ENCODE results near the gene CADPS.
A peak's percentile ranks its signal among the peaks of the same experiment; 100 is the strongest.

Gene CADPS

DNA sequence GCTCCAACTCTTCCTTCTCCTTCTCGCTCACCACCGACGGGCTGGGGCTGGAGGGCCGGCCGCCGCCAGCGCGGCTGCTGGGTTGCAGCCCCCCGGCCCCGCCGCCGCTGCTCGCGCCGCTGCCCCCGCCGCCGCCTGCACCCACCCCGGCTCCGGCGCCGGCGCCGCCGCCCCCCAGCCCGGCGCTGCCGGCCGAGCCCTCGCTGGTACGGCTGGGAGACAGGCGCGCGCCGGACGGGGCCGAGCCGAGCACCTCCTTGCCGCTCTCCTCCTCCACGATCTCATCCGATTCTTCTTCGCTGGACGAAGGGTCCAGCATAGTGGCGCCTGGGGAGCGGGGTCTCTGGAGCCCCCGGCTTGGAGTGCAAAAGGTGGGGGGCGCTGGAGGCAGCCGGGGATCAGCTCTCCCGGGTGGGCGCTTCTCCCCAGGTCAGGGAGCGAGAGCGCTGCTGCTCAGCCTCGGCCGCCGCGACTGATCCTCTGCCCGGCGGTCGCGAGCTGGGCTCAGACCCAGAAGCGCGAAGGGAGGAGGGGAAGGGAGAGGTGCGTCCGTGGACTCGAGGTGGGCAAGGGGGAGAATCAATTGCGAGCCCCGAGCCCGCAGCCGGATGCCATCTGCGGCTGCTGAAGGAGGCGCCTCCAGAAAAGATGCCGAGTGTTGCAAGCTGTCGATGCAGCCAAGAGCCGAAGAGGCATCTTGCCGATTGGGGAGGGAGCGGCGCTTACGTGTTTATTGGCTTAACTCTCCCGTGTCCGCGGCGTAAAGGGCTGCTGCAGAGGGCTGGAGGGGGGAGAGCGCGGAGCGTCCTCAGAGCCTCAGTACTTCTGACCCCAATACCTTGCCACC is at the start of gene CADPS:
CADPS (minus strand) TSS at position 706 of the 847 bp plus-strand sequence; CDS start at position 319, 387 bp downstream.
- DNase-seq = peak; percentile 28

GRCh38 chr3:62923066-62923465 is 47.9 kb upstream of the CADPS start:
- no peak for DNase-seq

DNA sequence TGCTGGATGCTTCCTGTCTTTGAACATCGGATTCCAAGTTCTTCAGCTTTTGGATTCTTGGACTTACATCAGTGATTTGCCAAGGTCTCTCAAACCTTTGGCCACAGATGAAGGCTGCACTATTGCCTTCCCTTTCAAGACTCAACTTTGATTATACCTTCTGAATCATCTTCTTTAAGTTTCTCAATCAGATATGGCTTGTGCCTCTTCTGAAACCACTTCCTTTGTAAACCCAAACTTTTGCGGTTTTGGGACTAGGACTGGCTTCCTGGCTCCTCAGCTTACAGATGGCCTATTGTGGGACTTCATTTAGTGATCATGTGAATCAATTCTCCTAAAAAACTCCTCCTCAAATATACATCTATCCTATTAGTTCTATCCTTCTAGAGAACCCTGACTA is 47.1 kb upstream of the CADPS start:
- DNase-seq = no peak

DNA sequence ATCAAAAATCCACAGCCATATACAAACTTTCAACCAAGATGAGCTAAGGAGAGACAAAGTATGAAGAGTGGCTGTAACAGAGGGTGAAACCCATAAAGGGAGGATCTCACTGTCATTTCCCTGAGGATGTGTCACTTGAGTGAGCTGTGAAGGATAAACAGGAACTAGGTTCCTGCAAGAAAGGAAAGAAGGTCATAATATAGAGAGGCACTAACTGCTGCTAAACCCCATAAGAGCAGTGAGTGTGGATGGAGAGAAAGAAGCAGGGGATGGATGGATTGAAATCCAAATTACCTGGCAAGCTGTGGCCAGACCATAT is 45.2 kb upstream of the CADPS start:
- no peak for DNase-seq

DNA sequence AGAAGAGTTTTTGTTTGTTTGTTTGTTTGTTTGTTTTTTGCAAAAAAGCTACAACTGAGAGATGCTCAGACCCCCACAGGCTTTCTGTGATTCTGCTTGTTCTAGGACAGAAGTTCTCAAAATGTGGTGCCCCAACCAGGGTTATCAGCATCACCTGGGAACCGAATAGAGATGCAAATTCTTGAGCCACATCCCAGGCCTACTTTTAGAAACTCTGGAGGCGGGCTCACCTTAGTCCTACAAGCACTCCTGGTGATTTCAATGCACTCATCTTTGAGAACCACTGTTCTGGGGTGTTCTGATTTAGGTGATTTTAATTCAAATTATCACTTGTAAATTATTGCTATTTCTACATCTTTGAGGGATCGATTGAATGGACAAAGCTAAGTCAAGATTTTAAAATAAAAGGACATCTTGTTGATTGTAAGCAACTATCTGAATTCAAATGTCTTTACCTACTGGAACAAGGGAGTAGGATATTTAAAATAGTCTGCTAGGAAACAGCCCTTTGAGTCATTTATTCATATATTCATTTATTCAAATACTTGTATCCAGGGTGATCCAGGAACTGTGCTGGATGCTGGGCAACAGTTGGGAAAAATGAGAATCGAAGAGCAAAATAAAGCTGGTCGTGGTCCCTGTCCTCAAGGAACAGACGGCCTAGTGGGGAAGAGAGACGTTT is 44.7 kb upstream of the CADPS start:
- no peak for DNase-seq

- no peak for DNase-seq
Observed at GRCh38 chr3:62918777-62919176, 43.6 kb upstream of the CADPS start.

- DNase-seq = no peak
Observed at GRCh38 chr3:62918131-62918530, 42.9 kb upstream of the CADPS start.

- no peak for DNase-seq
Observed at GRCh38 chr3:62911526-62911925, 36.3 kb upstream of the CADPS start.

DNA sequence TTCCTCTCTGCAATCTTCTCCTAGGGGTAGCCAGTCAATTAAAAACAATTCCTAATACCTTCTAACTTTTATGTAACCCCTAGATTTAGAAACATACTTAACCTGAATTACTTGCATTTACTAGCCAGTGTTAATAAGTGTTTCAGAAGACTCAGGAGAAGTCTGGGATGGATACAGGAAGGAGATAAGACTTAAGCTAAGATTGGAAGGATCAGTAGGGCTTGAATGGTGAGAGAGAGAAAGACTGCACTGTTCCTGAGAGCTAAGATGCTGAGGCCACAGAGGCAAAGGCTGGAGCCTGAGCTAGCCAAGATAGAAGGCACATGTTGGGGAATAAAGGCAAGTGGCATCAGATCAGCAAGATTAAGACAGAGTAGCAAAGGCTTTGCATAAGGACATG is 30.1 kb upstream of the CADPS start:
- DNase-seq = no peak

DNA sequence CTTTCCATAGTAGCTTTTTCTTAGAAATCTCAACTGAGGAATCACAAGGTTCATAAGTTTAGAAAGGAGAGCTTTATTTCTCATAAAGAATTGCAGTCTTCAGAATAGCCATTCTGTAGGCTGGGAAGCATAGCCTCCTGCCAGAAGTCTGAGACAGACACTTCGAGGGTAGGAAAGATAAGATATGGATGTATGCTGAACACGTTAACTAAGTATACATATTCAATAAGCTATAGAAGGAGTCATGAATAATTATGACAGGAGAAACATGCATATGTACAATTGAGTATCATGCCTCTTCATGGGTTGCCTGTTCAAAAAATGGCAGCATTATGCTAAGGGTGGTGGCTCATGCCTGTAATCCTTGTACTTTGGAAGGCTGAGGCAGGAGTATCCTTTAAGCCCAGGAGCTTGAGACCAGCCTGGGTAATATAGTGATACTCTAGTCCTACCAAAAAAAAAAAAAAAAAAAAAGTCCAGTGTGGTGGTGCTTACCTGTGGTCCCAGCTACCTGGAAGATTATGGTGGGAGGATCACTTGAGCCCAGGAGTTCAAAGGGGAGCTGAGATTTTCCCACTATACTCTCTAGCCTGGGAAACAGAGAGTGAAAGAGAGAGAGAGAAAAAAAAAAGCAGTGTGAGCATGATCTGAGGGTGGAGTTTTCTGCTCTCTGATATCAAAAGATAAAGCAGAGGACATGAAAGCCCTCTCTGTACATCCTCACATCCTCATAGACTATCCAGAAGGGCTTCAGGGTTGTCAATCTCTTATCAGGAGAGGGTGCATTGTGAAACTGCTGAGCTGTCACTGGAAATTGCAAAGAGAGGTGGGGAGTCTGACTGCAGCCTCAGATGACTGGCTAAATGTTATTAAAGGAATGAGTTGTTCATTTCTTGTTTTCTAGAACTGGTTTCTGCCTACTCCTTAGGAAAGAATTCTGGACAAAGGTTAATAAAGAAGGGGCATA is 23.6 kb upstream of the CADPS start:
- no peak for DNase-seq

DNA sequence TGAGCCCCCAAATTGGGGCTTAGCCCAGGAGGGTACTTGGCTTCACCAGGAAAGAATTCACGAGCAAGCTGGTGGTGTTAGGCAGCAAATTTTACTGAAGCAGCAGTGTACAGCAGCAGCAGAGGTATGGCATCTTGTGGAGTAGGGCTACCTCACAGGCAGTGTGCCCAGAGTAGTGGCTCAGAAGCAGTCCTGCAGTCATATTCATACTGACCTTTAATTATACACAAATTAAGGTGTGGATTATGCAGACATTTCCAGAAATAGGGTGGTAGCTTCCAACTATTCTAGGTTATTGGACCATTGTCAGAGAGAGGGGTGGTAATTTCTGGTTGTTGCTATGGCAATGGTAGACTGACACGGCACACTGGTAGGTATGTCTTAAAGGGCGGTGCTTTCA is 20.7 kb upstream of the CADPS start:
- DNase-seq = no peak

DNA sequence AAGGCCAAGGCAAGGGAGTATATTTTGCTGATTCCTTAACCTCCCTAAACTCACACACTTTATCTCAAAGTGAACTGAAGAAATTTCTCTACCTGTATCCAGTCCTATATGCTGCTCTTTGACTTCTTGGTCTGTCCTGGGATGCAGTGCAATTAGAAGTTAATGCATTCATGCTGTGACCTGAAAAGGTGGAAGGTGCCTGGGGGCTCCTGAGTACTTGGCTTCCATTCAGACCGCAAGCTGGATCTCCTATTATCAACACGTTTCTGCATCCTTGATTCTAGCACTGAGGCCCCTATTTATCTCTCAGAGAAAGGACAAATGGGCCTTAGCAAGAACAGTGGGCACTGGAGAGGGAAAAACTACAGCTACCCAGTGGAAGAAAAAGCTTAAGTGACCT is 17.7 kb upstream of the CADPS start:
- DNase-seq = no peak

GRCh38 chr3:62892045-62892444 is 16.8 kb upstream of the CADPS start:
- DNase-seq = no peak

DNA sequence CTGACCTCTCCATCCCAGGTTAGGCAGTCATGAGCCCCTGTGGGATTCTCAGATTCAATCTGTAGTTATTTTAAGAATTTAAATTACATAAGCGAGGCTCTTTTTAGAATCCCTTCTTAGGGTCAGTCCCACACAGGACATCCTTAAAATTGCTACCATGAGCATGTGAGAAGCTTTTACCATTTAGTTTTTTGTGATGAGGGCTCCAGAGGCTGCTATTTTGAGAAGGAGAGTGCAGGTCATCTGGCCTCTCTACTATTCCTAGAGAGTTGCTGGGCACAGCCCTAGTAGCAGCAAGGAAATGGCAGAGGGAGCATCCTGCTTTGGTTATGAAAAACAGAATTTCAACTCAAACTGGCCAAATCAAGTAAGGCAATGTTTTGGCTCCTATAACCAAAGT is 13.6 kb upstream of the CADPS start:
- DNase-seq = no peak

DNA sequence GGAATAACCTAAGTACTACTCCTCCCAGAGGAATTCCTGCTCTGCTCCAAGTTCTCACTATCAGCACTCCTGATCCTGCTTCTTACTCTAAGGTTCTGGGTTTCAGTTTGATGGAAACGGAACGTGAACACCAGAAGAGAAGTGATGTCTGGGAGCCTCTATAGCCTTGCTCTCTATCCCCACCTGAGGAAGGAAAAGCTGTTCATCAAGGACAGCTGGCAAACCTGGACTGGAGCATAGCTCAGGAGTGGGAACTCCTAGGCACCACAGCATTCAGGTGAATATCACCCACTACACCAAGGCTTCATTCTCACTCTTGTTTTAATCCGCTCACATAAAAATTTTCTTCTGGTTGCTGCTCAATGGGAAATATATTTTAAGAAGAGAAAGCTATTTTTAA is 13.0 kb upstream of the CADPS start:
- DNase-seq = peak; percentile 23

- no peak for DNase-seq
Observed at GRCh38 chr3:62885136-62885535, 9.9 kb upstream of the CADPS start.

GRCh38 chr3:62884096-62884870 is 9.1 kb upstream of the CADPS start:
- DNase-seq = peak; percentile 38

DNA sequence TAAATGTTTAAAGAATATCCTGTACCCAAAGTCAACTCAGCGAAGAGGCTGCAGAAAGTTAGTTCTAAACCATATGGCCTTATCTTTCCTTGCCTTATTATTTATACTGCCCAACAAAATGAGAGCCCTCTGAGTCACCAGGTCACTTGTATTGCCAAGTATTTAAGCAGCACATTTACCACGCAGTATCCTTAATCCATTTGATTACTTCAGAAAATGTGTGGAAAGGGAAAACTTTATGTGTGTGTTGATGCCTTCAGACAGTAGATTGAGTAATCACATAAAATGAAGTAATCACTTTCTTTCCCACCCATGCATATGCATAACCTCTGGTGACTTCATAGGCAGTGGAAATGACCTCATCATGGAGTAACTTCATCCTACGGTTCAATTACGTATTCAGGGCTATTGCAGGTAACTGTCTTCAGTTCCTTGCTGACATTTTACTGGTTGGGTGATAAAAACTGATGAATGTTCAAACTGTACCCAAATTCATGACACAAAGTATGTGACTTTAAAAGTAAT is 7.5 kb upstream of the CADPS start:
- DNase-seq = no peak

- peak; percentile 43 for DNase-seq
Observed at GRCh38 chr3:62876064-62876463, 848 bp upstream of the CADPS start.

DNA sequence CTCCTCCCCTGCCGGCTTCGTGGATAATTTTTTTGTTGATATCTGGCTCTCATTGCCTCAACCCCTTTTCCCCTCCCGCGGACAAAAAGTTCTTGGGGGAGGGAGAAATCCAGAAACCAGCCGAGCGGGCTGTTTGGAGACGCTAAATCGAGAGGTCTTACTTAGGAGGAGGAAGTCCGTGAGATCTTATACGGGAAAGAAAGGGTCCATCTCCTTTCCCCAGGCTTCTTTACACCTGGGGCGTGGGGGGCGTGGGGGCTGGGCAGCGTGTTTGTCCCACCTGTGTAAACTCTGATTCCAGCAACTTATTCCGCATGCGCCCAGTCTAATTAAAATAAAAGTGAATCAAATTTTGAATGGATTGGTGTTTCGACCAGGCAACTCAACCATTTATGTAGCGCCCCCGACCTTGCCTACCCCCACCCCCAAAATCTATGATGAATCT is 364 bp upstream of the CADPS start:
- no peak for DNase-seq

DNA sequence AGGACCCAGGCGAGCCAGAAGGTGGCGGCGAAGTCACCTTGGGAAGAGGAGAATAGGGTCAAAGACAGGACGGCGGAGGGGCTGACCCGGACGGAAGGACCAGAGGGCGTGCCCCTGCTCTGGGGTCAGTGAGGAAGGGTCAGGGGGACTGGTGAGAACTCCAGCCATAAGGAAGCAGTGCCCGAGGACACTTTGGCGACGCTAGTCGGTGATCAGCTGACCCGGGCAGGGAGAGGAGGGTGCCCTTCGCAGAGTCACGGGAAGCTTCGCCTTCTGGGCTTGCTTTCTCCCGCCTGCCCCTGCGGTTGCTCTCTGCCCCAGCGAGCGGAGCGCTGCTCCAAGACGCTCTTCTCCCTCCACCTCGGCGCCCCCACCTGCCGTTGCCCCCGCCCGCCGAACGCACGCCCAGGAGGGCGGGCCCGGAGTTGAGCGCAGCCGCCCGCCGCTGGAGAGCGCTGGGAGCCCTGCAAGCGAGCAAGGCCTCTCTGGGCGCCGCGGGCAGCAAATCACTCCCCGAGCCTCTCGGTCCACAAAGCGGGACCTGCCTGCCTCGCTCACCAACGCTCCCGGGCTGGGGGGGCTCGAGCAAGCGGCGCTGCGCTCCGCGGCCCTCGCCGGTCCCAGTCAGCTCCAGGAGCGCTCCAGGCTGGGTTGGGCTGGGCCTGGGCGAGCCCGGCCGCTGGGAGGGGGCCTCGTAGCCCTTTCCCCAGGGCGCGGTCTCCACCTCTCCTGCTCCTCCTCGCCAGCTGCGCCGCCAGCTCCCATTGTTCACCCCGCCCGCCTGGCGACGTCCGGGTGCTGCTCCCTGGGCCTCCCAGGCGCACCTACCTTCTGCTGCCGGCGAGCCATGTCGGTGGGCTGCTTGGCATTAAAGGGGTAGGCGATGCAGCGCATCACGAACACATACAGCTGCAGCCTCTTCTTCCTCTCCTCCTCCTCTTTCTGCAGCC is 1.2 kb downstream of the CADPS start:
- DNase-seq = peak; percentile 52

All from DMS153 (cell line).